Measurements from ENCODE around the gene HLA-DPA1. TPM values are rescaled to one million over a fixed set of nuclear protein-coding genes. Genes with fewer than 3 reads are reported as not detected.

The HLA-DPA1 gene
- total RNA-seq, 1 experiment from 2014 or later = 2.6 TPM

- Histone ChIP-seq H2BK15ac (ENCODE audit: low read depth, low read length) (no peak overlapping the region; the same call in 1 of the 2 replicates), H3T11ph (ENCODE audit: low read length) (no peak overlapping the region), H2AFZ (ENCODE audit: low read length) (no peak overlapping the region), H3K4me1 (ENCODE audit: insufficient read depth, low read length) (peaks cover 9% of the 10 kb centered on the region; the same call in 1 of the 2 replicates), H4K91ac (ENCODE audit: insufficient read length, low read depth, low read length) (no peak overlapping the region), H2BK12ac (ENCODE audit: insufficient read length, low read depth, low read length) (no peak overlapping the region), H3K9me3 (ENCODE audit: control insufficient read depth, low read depth, low read length) (no peaks in the 10 kb centered on the region), H3K27ac (ENCODE audit: insufficient read length, low read depth, low read length) (peak overlapping the region; percentile 77), H3K4me2 (ENCODE audit: insufficient read depth, insufficient read length, low read length) (peak overlapping the region; percentile 73), H2BK120ac (ENCODE audit: low read depth, low read length, poor library complexity, severe bottlenecking) (no peak overlapping the region), H3K18ac (ENCODE audit: insufficient read length, low read depth, low read length) (peak overlapping the region; percentile 89), H4K8ac (replicated peaks; ENCODE audit: insufficient read length, low read depth, low read length) (no peak overlapping the region), H3K23ac (ENCODE audit: insufficient read length, low read depth, low read length) (no peak overlapping the region), H3K79me1 (ENCODE audit: insufficient read depth, low read depth, low read length, poor library complexity, severe bottlenecking) (no peaks in the 10 kb centered on the region), H3K79me2 (ENCODE audit: insufficient read depth, low read length) (peaks cover 19% of the 10 kb centered on the region; the same call in 1 of the 2 replicates), H2BK5ac (ENCODE audit: insufficient read length, low read length) (no peak overlapping the region), H3K56ac (ENCODE audit: insufficient read length, low read depth, low read length) (no peak overlapping the region), H4K5ac (ENCODE audit: insufficient read length, low read depth, low read length) (no peak overlapping the region), H3K23me2 (ENCODE audit: insufficient read length, low read depth, low read length, poor library complexity, severe bottlenecking) (peaks cover 16% of the 10 kb centered on the region), H3K27me3 (ENCODE audit: insufficient read depth, low read length) (no peaks in the 10 kb centered on the region), H2BK20ac (ENCODE audit: low read depth, low read length, poor library complexity, severe bottlenecking) (no peak overlapping the region), H4K20me1 (ENCODE audit: control insufficient read depth, insufficient read depth, insufficient read length) (no peaks in the 10 kb centered on the region), H2AK5ac (ENCODE audit: insufficient read length, low read length) (no peak overlapping the region), H3K4ac (ENCODE audit: low read depth, low read length) (no peak overlapping the region), H3K14ac (ENCODE audit: insufficient read depth, low read length) (peak overlapping the region; percentile 73), H3K9ac (ENCODE audit: extremely low read depth, insufficient read length, low read length) (peak overlapping the region; percentile 69)
- peak; percentile 74 for DNase-seq
- no CpG with 5 or more reads among the region's 32 CpGs for WGBS (ENCODE audit: extremely low coverage, insufficient read length, low lambda C conversion rate)
- H3K36me3 Mint-ChIP-seq (ENCODE audit: insufficient read depth in 1 of 3, low read depth in 3 of 3) = peaks cover 4 to 5% (median 4%) of the 10 kb centered on the region in 3 experiments
- TF ChIP-seq, protein P1, sequence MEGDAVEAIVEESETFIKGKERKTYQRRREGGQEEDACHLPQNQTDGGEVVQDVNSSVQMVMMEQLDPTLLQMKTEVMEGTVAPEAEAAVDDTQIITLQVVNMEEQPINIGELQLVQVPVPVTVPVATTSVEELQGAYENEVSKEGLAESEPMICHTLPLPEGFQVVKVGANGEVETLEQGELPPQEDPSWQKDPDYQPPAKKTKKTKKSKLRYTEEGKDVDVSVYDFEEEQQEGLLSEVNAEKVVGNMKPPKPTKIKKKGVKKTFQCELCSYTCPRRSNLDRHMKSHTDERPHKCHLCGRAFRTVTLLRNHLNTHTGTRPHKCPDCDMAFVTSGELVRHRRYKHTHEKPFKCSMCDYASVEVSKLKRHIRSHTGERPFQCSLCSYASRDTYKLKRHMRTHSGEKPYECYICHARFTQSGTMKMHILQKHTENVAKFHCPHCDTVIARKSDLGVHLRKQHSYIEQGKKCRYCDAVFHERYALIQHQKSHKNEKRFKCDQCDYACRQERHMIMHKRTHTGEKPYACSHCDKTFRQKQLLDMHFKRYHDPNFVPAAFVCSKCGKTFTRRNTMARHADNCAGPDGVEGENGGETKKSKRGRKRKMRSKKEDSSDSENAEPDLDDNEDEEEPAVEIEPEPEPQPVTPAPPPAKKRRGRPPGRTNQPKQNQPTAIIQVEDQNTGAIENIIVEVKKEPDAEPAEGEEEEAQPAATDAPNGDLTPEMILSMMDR (conservative IDR thresholded peaks at IDR 0.05) = no peak
- H3K27me3 Mint-ChIP-seq (ENCODE audit: low read depth) = peaks cover 2% of the 10 kb centered on the region
- H3K4me3 Mint-ChIP-seq = peak overlapping the region; percentile 92 to 94
- peak overlapping the region; percentile 92 to 100 (median 98) for H3K27ac Mint-ChIP-seq
- peaks cover 63 to 68% of the 10 kb centered on the region in 2 experiments for H3K4me1 Mint-ChIP-seq
- H3K9me3 Mint-ChIP-seq = peaks cover 0 to 4% of the 10 kb centered on the region in 2 experiments; a peak in 2 of 5 replicates
Measured at GRCh38 chr6:33116841-33117711, 43.6 kb upstream of the HLA-DPA1 start.

All from H9 (cell line).